ENCODE results near the gene CGNL1.

Gene CGNL1

GRCh38 chr15:57329582-57330367 lies 46.5 kb upstream of the CGNL1 start:
- Histone ChIP-seq H3K4me2 (no peak overlapping the region), H3K4me1 (ENCODE audit: low read depth, poor library complexity, severe bottlenecking) (no peaks in the 10 kb centered on the region), H2AFZ (ENCODE audit: low read depth) (no peak overlapping the region)

GRCh38 chr15:57330619-57331340 lies 45.5 kb upstream of the CGNL1 start:
- no peaks in the 10 kb centered on the region for H3K4me1 ChIP-seq (ENCODE audit: low read depth, poor library complexity, severe bottlenecking)
- no peaks in the 10 kb centered on the region for H3K36me3 ChIP-seq (ENCODE audit: insufficient read depth)
- H2AFZ ChIP-seq (ENCODE audit: low read depth): no peak overlapping the region
- H3K79me2 ChIP-seq (ENCODE audit: insufficient read depth, low read depth): no peaks in the 10 kb centered on the region
- H4K20me1 ChIP-seq (ENCODE audit: insufficient read depth): no peaks in the 10 kb centered on the region
- no peak overlapping the region for H3K27ac ChIP-seq
- no peaks in the 10 kb centered on the region for H3K27me3 ChIP-seq (ENCODE audit: insufficient read depth, low read depth)
- H3K9ac ChIP-seq: no peak overlapping the region
- H3K4me3 ChIP-seq (IDR thresholded peaks at IDR 0.05; ENCODE audit: insufficient read depth, low read depth, low read length): no peak overlapping the region
- TF ChIP-seq CTCF (conservative IDR thresholded peaks at IDR 0.05; ENCODE audit: low read depth, low read length): no peak
- H3K4me2 ChIP-seq: no peak overlapping the region

More at GRCh38 chr15:57329582-57330367, 46.5 kb upstream of the CGNL1 start:
- Histone ChIP-seq H3K36me3 (ENCODE audit: insufficient read depth) (no peaks in the 10 kb centered on the region), H3K79me2 (ENCODE audit: insufficient read depth, low read depth) (no peaks in the 10 kb centered on the region), H4K20me1 (ENCODE audit: insufficient read depth) (no peaks in the 10 kb centered on the region), H3K9ac (no peak overlapping the region), H3K27ac (no peak overlapping the region), H3K4me3 (IDR thresholded peaks at IDR 0.05; ENCODE audit: insufficient read depth, low read depth, low read length) (no peak overlapping the region), H3K27me3 (ENCODE audit: insufficient read depth, low read depth) (no peaks in the 10 kb centered on the region)
- no peak for TF ChIP-seq CTCF (conservative IDR thresholded peaks at IDR 0.05; ENCODE audit: low read depth, low read length)

GRCh38 chr15:57332326-57332725 lies 44.0 kb upstream of the CGNL1 start:
- Histone ChIP-seq H4K20me1 (ENCODE audit: insufficient read depth) (no peaks in the 10 kb centered on the region), H3K36me3 (ENCODE audit: insufficient read depth) (no peaks in the 10 kb centered on the region), H3K27me3 (ENCODE audit: insufficient read depth, low read depth) (no peaks in the 10 kb centered on the region), H3K27ac (no peak overlapping the region), H3K79me2 (ENCODE audit: insufficient read depth, low read depth) (no peaks in the 10 kb centered on the region), H3K9ac (no peak overlapping the region), H3K4me1 (ENCODE audit: low read depth, poor library complexity, severe bottlenecking) (no peaks in the 10 kb centered on the region), H2AFZ (ENCODE audit: low read depth) (no peak overlapping the region), H3K4me2 (no peak overlapping the region), H3K4me3 (IDR thresholded peaks at IDR 0.05; ENCODE audit: insufficient read depth, low read depth, low read length) (no peak overlapping the region)
- no peak for TF ChIP-seq CTCF (conservative IDR thresholded peaks at IDR 0.05; ENCODE audit: low read depth, low read length)

GRCh38 chr15:57333487-57333886 lies 42.8 kb upstream of the CGNL1 start:
- H3K36me3 ChIP-seq (ENCODE audit: insufficient read depth): no peaks in the 10 kb centered on the region
- H3K27ac ChIP-seq: no peak overlapping the region
- H3K9ac ChIP-seq: no peak overlapping the region
- H3K4me3 ChIP-seq (IDR thresholded peaks at IDR 0.05; ENCODE audit: insufficient read depth, low read depth, low read length): no peak overlapping the region
- TF ChIP-seq CTCF (conservative IDR thresholded peaks at IDR 0.05; ENCODE audit: low read depth, low read length): no peak
- H2AFZ ChIP-seq (ENCODE audit: low read depth): no peak overlapping the region
- H3K4me1 ChIP-seq (ENCODE audit: low read depth, poor library complexity, severe bottlenecking): no peaks in the 10 kb centered on the region
- H3K27me3 ChIP-seq (ENCODE audit: insufficient read depth, low read depth): no peaks in the 10 kb centered on the region
- H4K20me1 ChIP-seq (ENCODE audit: insufficient read depth): no peaks in the 10 kb centered on the region
- no peaks in the 10 kb centered on the region for H3K79me2 ChIP-seq (ENCODE audit: insufficient read depth, low read depth)
- H3K4me2 ChIP-seq: no peak overlapping the region

Measured in KMS-11 (cell line).